ENCODE data around the gene DSG1.

DSG1 gene

GRCh38 chr18:31317860-31318259, at the start of gene DSG1:
DSG1 (plus strand) TSS chr18:31318160; CDS start chr18:31318301, 141 bp downstream.
- no peak for ATAC-seq
- TF ChIP-seq ZNF70 (CRISPR knock-in tag; IDR thresholded peaks at IDR 0.05) (no peak), PATZ1 (CRISPR knock-in tag; IDR thresholded peaks at IDR 0.05; ENCODE audit: borderline replicate concordance) (no peak), ARNTL (CRISPR knock-in tag; IDR thresholded peaks at IDR 0.05; ENCODE audit: borderline replicate concordance, low read depth) (no peak), TOX (CRISPR knock-in tag; IDR thresholded peaks at IDR 0.05; ENCODE audit: borderline replicate concordance) (no peak), ZFP3 (CRISPR knock-in tag; IDR thresholded peaks at IDR 0.05) (no peak), SNAI2 (CRISPR knock-in tag; IDR thresholded peaks at IDR 0.05) (no peak), TCF4 (CRISPR knock-in tag; IDR thresholded peaks at IDR 0.05; ENCODE audit: borderline replicate concordance) (no peak), CSRNP3 (CRISPR knock-in tag; IDR thresholded peaks at IDR 0.05) (no peak), GLIS3 (CRISPR knock-in tag; IDR thresholded peaks at IDR 0.05) (no peak), POU6F1 (CRISPR knock-in tag; IDR thresholded peaks at IDR 0.05; ENCODE audit: borderline replicate concordance, low read depth) (no peak), ISL1 (CRISPR knock-in tag; IDR thresholded peaks at IDR 0.05) (no peak), ZNF8 (CRISPR knock-in tag; IDR thresholded peaks at IDR 0.05) (no peak), CSDC2 (CRISPR knock-in tag; IDR thresholded peaks at IDR 0.05) (no peak), BACH2 (CRISPR knock-in tag; IDR thresholded peaks at IDR 0.05; ENCODE audit: borderline replicate concordance) (no peak), CREB5 (CRISPR knock-in tag; IDR thresholded peaks at IDR 0.05; ENCODE audit: low read depth) (no peak), ZC3H10 (CRISPR knock-in tag; IDR thresholded peaks at IDR 0.05) (no peak), RARB (CRISPR knock-in tag; IDR thresholded peaks at IDR 0.05) (no peak), ZNF565 (CRISPR knock-in tag; conservative IDR thresholded peaks at IDR 0.05; ENCODE audit: low read depth) (no peak), OSR1 (CRISPR knock-in tag; IDR thresholded peaks at IDR 0.05) (no peak), PPARA (CRISPR knock-in tag; IDR thresholded peaks at IDR 0.05; ENCODE audit: borderline replicate concordance) (no peak)

GRCh38 chr18:31268985-31269406, 49.0 kb upstream of the DSG1 start:
- no peak for ATAC-seq
- no peak for TF ChIP-seq PATZ1 (CRISPR knock-in tag; IDR thresholded peaks at IDR 0.05; ENCODE audit: borderline replicate concordance)
- no peak for TF ChIP-seq TOX (CRISPR knock-in tag; IDR thresholded peaks at IDR 0.05; ENCODE audit: borderline replicate concordance)
- TF ChIP-seq ZNF8 (CRISPR knock-in tag; IDR thresholded peaks at IDR 0.05) = no peak
- no peak for TF ChIP-seq TCF4 (CRISPR knock-in tag; IDR thresholded peaks at IDR 0.05; ENCODE audit: borderline replicate concordance)
- TF ChIP-seq ISL1 (CRISPR knock-in tag; IDR thresholded peaks at IDR 0.05) = no peak
- no peak for TF ChIP-seq POU6F1 (CRISPR knock-in tag; IDR thresholded peaks at IDR 0.05; ENCODE audit: borderline replicate concordance, low read depth)
- no peak for TF ChIP-seq SNAI2 (CRISPR knock-in tag; IDR thresholded peaks at IDR 0.05)
- TF ChIP-seq CREB5 (CRISPR knock-in tag; IDR thresholded peaks at IDR 0.05; ENCODE audit: low read depth) = no peak
- no peak for TF ChIP-seq OSR1 (CRISPR knock-in tag; IDR thresholded peaks at IDR 0.05)

Data from SK-N-SH treated with all-trans-retinoic acid at 6 μM for 48 hours (cell line).